Left cardiac atrium (tissue), 4 donors: ENCODE results near the gene HNRNPC. TPM values are rescaled to one million over a fixed set of nuclear protein-coding genes. Genes with fewer than 3 reads are reported as not detected.
A peak's percentile ranks its signal among the peaks of the same experiment; 100 is the strongest.

ENCODE experiments used
- ATAC-seq, 2 donors: fragments of 200-7000 bp; cut with Tn5 transposase; one replicate each; pipeline ENCODE4 v1.9.1; 2020; ENCODE audit warnings: mild to moderate bottlenecking in 2 of 2, moderate library complexity in 2 of 2
- DNase-seq: peaks from one replicate; pipeline ENCODE4 v3.0.0-alpha.2; 2020
- intact Hi-C, 2 donors: fragments of 100-400 bp; cut with DNase I; formaldehyde crosslinking; loops; one replicate each; pipeline versions ENCODE4 v1.14.1 to v1.15.1; 2022 to 2023
- total RNA-seq, 2 donors: library from RNA; stranded (reverse); fragmentation: NEBNext Ultra II Directional; extraction: Animal tissue kit (Norgen Biotek cat#: 25700); gene quantifications; one replicate each; pipeline ENCODE4 v1.2.1, GENCODE V29; 2021
- donor health status: DM: no; HTN: yes; CAD: no.
- donor health status: DM: no; HTN: yes; CAD: no; lungs with severe emphysema.
- donor health status: DM: yes; HTN: yes; CAD: no.
- donor health status: Dilated cardiomyopathy.

HNRNPC gene
- total RNA-seq, 2 donors from 2014 or later = 254 TPM

GRCh38 chr14:21255385-21256101, 13.7 kb downstream of the HNRNPC start:
- intact Hi-C loops = no loop called here
- ATAC-seq = no peak
- DNase-seq = no peak

GRCh38 chr14:21252149-21252548, 17.1 kb downstream of the HNRNPC start:
- intact Hi-C loops = no loop called here

GRCh38 chr14:21251215-21251614, 18.0 kb downstream of the HNRNPC start:
- DNase-seq = no peak
- intact Hi-C loops = no loop called here

More at GRCh38 chr14:21252149-21252548, 17.1 kb downstream of the HNRNPC start:
- ATAC-seq (no peak), DNase-seq (no peak)

GRCh38 chr14:21248739-21249411, 20.4 kb downstream of the HNRNPC start:
- intact Hi-C loops = no loop called here
- ATAC-seq (no peak), DNase-seq (no peak)

More at GRCh38 chr14:21251215-21251614, 18.0 kb downstream of the HNRNPC start:
- ATAC-seq = no peak

GRCh38 chr14:21248338-21248737, 20.9 kb downstream of the HNRNPC start:
- DNase-seq (no peak), ATAC-seq (no peak)
- intact Hi-C loops = no loop called here

- intact Hi-C loops = no loop called here
Measured at GRCh38 chr14:21245813-21246212, 23.4 kb downstream of the HNRNPC start.

GRCh38 chr14:21244544-21244943, 24.7 kb downstream of the HNRNPC start:
- no peak for DNase-seq
- peak; percentile 36 to 39 for ATAC-seq
- intact Hi-C loops = no loop called here

More at GRCh38 chr14:21245813-21246212, 23.4 kb downstream of the HNRNPC start:
- ATAC-seq (no peak), DNase-seq (no peak)

GRCh38 chr14:21241218-21241819, 27.9 kb downstream of the HNRNPC start:
- no peak for ATAC-seq
- no peak for DNase-seq
- intact Hi-C loops = no loop called here

GRCh38 chr14:21240417-21240816, 28.8 kb downstream of the HNRNPC start:
- intact Hi-C loops = no loop called here
- DNase-seq (no peak), ATAC-seq (no peak)

GRCh38 chr14:21238823-21239518, 30.3 kb downstream of the HNRNPC start:
- no peak for ATAC-seq
- no peak for DNase-seq
- intact Hi-C loops = loop anchor here in 1 of 2 donors (10.0 kb wide), 1 partner anchor 136 kb away; no protein-coding TSS in a partner anchor

GRCh38 chr14:21236948-21237797, 32.1 kb downstream of the HNRNPC start:
- no peak for ATAC-seq
- intact Hi-C loops = loop anchor here in 1 of 2 donors (10.0 kb wide), 1 partner anchor 138 kb away; no protein-coding TSS in a partner anchor
- no peak for DNase-seq

- DNase-seq = no peak
- no peak for ATAC-seq
- intact Hi-C loops = loop anchor here (5.0 to 10.0 kb wide), 2 partner anchors 33 to 141 kb away; partner anchors contain the start of gene HNRNPC (in 1 of the 2)
Measured at GRCh38 chr14:21234112-21234511, 35.1 kb downstream of the HNRNPC start.

- peak; percentile 25 to 51 for ATAC-seq
Measured at GRCh38 chr14:21233457-21234076, 35.7 kb downstream of the HNRNPC start.

GRCh38 chr14:21231020-21231652, 38.1 kb downstream of the HNRNPC start:
- no peak for DNase-seq
- no peak for ATAC-seq
- intact Hi-C loops = loop anchor here (5.0 to 10.0 kb wide), 2 partner anchors 36 to 144 kb away; partner anchors contain the start of gene HNRNPC (in 1 of the 2)

More at GRCh38 chr14:21233457-21234076, 35.7 kb downstream of the HNRNPC start:
- intact Hi-C loops = loop anchor here (5.0 to 10.0 kb wide), 2 partner anchors 34 to 141 kb away; partner anchors contain the start of gene HNRNPC (in 1 of the 2)
- no peak for DNase-seq

GRCh38 chr14:21229821-21230220, 39.4 kb downstream of the HNRNPC start:
- intact Hi-C loops = loop anchor here (5.0 to 10.0 kb wide), 2 partner anchors 37 to 145 kb away; partner anchors contain the start of gene HNRNPC (in 1 of the 2)
- DNase-seq (no peak), ATAC-seq (peak in 1 of 2 donors; percentile 42)

- no peak for DNase-seq
- intact Hi-C loops = no loop called here
- no peak for ATAC-seq
Measured at GRCh38 chr14:21227981-21228380, 41.3 kb downstream of the HNRNPC start.

- ATAC-seq (no peak), DNase-seq (no peak)
- intact Hi-C loops = no loop called here
Measured at GRCh38 chr14:21227150-21227549, 42.1 kb downstream of the HNRNPC start.
